Naive thymus-derived CD4-positive, alpha-beta T cell (primary cell): ENCODE results near the gene GOLGA3. TPM values are rescaled to one million over a fixed set of nuclear protein-coding genes. Genes with fewer than 3 reads are reported as not detected.
A peak's percentile ranks its signal among the peaks of the same experiment; 100 is the strongest.

Experiments
- ATAC-seq: fragments of 150-1000 bp; cut with Tn5 transposase; 2 replicates; pipeline ENCODE4 v1.10.0; 2021; ENCODE audit warnings: mild to moderate bottlenecking, moderate library complexity
- CTCF ChIA-PET: fragments of 350-600 bp; sonication (Branson Sonifier 250); formaldehyde crosslinking; loops from one replicate; lab custom pipeline; 2021; ENCODE audit warnings: antibody characterized with exemption; lab: Charles Lee
- POLR2A ChIA-PET: fragments of 350-600 bp; sonication (Branson Sonifier 250); formaldehyde crosslinking; loops from one replicate; lab custom pipeline; 2021; ENCODE audit warnings: antibody characterized with exemption, inconsistent platforms; lab: Charles Lee
- DNase-seq, 9 donors: peaks; one replicate each; pipeline versions ENCODE4 v3.0.0 to v3.0.0-alpha.2; 2020 to 2022; ENCODE audit warnings: mixed read lengths in 1 of 9
- H3K27ac ChIP-seq: one replicate; pipeline ENCODE4 v1.7.0; 2013; ENCODE audit warnings: mild to moderate bottlenecking, low read depth, low read length, moderate library complexity
- H3K27me3 ChIP-seq, 2 donors: one replicate each; pipeline ENCODE4 v1.7.0; 2013; ENCODE audit warnings: low read length in 2 of 2, mild to moderate bottlenecking in 2 of 2, moderate library complexity in 2 of 2; ENCODE audit not compliant: control insufficient read depth in 2 of 2, insufficient read depth in 2 of 2
- H3K36me3 ChIP-seq, 3 experiments: 1 replicate in 2 of 3; 2 replicates in 1 of 3; pipeline ENCODE4 v1.7.0; 2013; ENCODE audit warnings: low read length in 3 of 3, mild to moderate bottlenecking in 3 of 3, moderate library complexity in 1 of 3; ENCODE audit not compliant: insufficient read depth in 3 of 3, control insufficient read depth in 2 of 3
- H3K4me1 ChIP-seq, 2 donors: one replicate each; pipeline ENCODE4 v1.7.0; 2013; ENCODE audit warnings: low read length in 2 of 2, mild to moderate bottlenecking in 2 of 2, moderate library complexity in 1 of 2; ENCODE audit not compliant: control insufficient read depth in 2 of 2, insufficient read depth in 2 of 2
- H3K4me3 ChIP-seq: 2 replicates; pipeline ENCODE4 v1.7.0; 2013; ENCODE audit warnings: mild to moderate bottlenecking, low read length
- H3K9me3 ChIP-seq, 3 experiments: 1 replicate in 2 of 3; 2 replicates in 1 of 3; pipeline ENCODE4 v1.7.0; 2013; ENCODE audit warnings: low read length in 3 of 3; ENCODE audit not compliant: control insufficient read depth in 2 of 3
- H3K27ac Mint-ChIP-seq, 9 donors: one replicate each; pipeline ENCODE4 v1.8.0; 2020 to 2022; ENCODE audit warnings: mixed read lengths in 9 of 9, mild to moderate bottlenecking in 8 of 9, moderate library complexity in 5 of 9, inconsistent platforms in 2 of 9
- H3K27me3 Mint-ChIP-seq, 5 donors: one replicate each; pipeline ENCODE4 v1.8.0; 2021 to 2022; ENCODE audit warnings: mixed read lengths in 5 of 5, mild to moderate bottlenecking in 1 of 5
- H3K36me3 Mint-ChIP-seq, 5 donors: one replicate each; pipeline ENCODE4 v1.8.0; 2020 to 2022; ENCODE audit warnings: mixed read lengths in 5 of 5, mild to moderate bottlenecking in 3 of 5, inconsistent platforms in 1 of 5
- H3K4me1 Mint-ChIP-seq, 7 donors: one replicate each; pipeline ENCODE4 v1.8.0; 2020 to 2022; ENCODE audit warnings: mixed read lengths in 7 of 7, mild to moderate bottlenecking in 3 of 7, inconsistent platforms in 1 of 7
- H3K4me3 Mint-ChIP-seq, 10 donors: one replicate each; pipeline ENCODE4 v1.8.0; 2020 to 2022; ENCODE audit warnings: mild to moderate bottlenecking in 10 of 10, mixed read lengths in 10 of 10, moderate library complexity in 6 of 10, inconsistent platforms in 2 of 10
- H3K9me3 Mint-ChIP-seq, 11 donors: one replicate each; pipeline ENCODE4 v1.8.0; 2020 to 2022; ENCODE audit warnings: mixed read lengths in 11 of 11, mild to moderate bottlenecking in 4 of 11, inconsistent platforms in 1 of 11, moderate library complexity in 1 of 11
- intact Hi-C, 2 donors: fragments of 100-400 bp; cut with micrococcal nuclease; formaldehyde crosslinking; loops; one replicate each; pipeline ENCODE4 v1.15.1; 2023
- polyA plus RNA-seq, 2 donors: library from polyadenylated mRNA; unstranded; fragments of 300-500 nt; fragmentation: Illumina TruSeq; gene quantifications; one replicate each; pipeline ENCODE4 v1.2.3, GENCODE V29; 2021
- total RNA-seq, 6 experiments: library from RNA in 5 of 6; stranded (reverse) in 5 of 6; gene quantifications; 1 replicate in 5 of 6; 2 replicates in 1 of 6; pipeline ENCODE4 v1.2.3 and lab custom pipeline; 2021 to 2026

GOLGA3 gene
- total and polyA plus RNA-seq, 7 experiments from 2014 or later = 11.7 to 65.7 (median 52.1) TPM

- Mint-ChIP-seq H3K27ac (no peak overlapping the region), H3K36me3 (peaks cover 17 to 73% (median 30%) of the 10 kb centered on the region in 5 donors), H3K4me3 (no peak overlapping the region), H3K9me3 (peaks cover 0 to 3% (median 0%) of the 10 kb centered on the region in 11 donors), H3K4me1 (peaks cover 4 to 15% (median 10%) of the 10 kb centered on the region in 7 donors), H3K27me3 (no peaks in the 10 kb centered on the region)
- no peak overlapping the region for H3K4me3 ChIP-seq
- H3K27me3 ChIP-seq = no peaks in the 10 kb centered on the region
- H3K27ac ChIP-seq = no peak overlapping the region
- intact Hi-C loops = no loop called here
- no peak for DNase-seq
- H3K4me1 ChIP-seq = peaks cover 0 to 6% of the 10 kb centered on the region in 2 donors
- peaks cover 19 to 96% (median 41%) of the 10 kb centered on the region in 3 experiments for H3K36me3 ChIP-seq
- ChIA-PET CTCF (interaction anchor here (0.9 kb wide), 1 partner anchor 25 kb away, joined by 3 read pairs; no protein-coding TSS in a partner anchor), POLR2A (interaction anchor here (0.5 kb wide), 1 partner anchor 11 kb away, joined by 3 read pairs; no protein-coding TSS in a partner anchor)
- no peak for ATAC-seq
- no peaks in the 10 kb centered on the region for H3K9me3 ChIP-seq
Observed at GRCh38 chr12:132739600-132740312, 88.9 kb downstream of the GOLGA3 start.

- no peaks in the 10 kb centered on the region for H3K4me1 ChIP-seq
- intact Hi-C loops = no loop called here
- H3K4me1 Mint-ChIP-seq = peaks cover 0 to 6% (median 0%) of the 10 kb centered on the region in 7 donors
- ChIA-PET POLR2A (no interaction called here), CTCF (no interaction called here)
- no peaks in the 10 kb centered on the region for H3K9me3 ChIP-seq
- H3K27me3 ChIP-seq = no peaks in the 10 kb centered on the region
- H3K27ac Mint-ChIP-seq = no peak overlapping the region
- H3K36me3 ChIP-seq = peaks cover 25 to 97% (median 35%) of the 10 kb centered on the region in 3 experiments
- no peaks in the 10 kb centered on the region for H3K27me3 Mint-ChIP-seq
- ATAC-seq = no peak
- H3K27ac ChIP-seq = no peak overlapping the region
- no peaks in the 10 kb centered on the region for H3K9me3 Mint-ChIP-seq
- H3K4me3 ChIP-seq = no peak overlapping the region
- no peak for DNase-seq
- peaks cover 22 to 76% (median 27%) of the 10 kb centered on the region in 5 donors for H3K36me3 Mint-ChIP-seq
- H3K4me3 Mint-ChIP-seq = no peak overlapping the region
Observed at GRCh38 chr12:132736913-132737312, 91.8 kb downstream of the GOLGA3 start.

DNA sequence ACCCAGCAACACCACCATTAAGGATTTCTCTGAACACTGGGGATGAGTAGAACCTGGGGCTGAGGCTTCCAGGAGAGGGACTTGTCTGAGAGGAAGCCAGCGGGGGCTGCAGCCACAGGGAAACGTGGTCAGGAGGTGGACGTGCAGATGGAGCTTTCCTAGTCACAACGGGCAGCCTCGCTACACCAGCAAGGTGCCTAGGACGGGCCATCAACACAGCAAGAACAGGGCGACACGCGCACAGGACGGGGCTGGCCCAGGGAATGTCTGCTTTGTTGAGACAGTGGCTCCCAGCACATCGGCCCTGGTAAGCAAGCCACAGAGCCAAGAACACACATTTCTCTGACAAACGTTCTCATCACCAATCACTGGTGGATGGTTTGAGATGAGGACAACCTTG lies 92.3 kb downstream of the GOLGA3 start:
- H3K27me3 Mint-ChIP-seq = no peaks in the 10 kb centered on the region
- Histone ChIP-seq H3K27ac (no peak overlapping the region), H3K36me3 (peaks cover 25 to 97% (median 39%) of the 10 kb centered on the region in 3 experiments), H3K9me3 (no peaks in the 10 kb centered on the region), H3K27me3 (no peaks in the 10 kb centered on the region), H3K4me1 (no peaks in the 10 kb centered on the region), H3K4me3 (no peak overlapping the region)
- DNase-seq (no peak), ATAC-seq (no peak)
- H3K27ac Mint-ChIP-seq = no peak overlapping the region
- intact Hi-C loops = no loop called here
- no peak overlapping the region for H3K4me3 Mint-ChIP-seq
- peaks cover 25 to 76% (median 31%) of the 10 kb centered on the region in 5 donors for H3K36me3 Mint-ChIP-seq
- H3K9me3 Mint-ChIP-seq = peaks cover 0 to 3% (median 0%) of the 10 kb centered on the region in 11 donors
- CTCF ChIA-PET = no interaction called here
- POLR2A ChIA-PET = no interaction called here
- H3K4me1 Mint-ChIP-seq = peaks cover 0 to 6% (median 0%) of the 10 kb centered on the region in 7 donors

DNA sequence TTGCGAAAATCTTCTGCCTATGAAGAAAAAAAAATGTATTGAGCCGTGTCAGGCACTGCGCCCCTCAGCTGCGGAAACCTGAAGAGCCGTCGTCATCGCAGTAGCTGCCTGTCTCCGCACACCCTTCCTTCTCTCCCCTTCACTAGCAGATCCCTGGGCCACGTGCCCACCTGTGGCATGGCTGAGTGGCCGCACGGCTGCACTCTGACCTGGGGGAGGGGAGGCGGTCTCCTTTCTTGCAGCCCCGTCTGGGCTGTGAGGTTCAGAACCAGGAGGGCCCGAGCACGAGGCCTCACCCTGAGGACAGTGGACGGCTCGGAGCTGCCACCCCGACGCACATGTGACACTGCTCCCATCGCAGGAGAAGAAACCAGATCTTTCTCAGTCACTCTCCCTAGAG lies 93.2 kb downstream of the GOLGA3 start:
- Mint-ChIP-seq H3K4me1 (peaks cover 0 to 8% (median 0%) of the 10 kb centered on the region in 7 donors), H3K27me3 (no peaks in the 10 kb centered on the region), H3K27ac (no peak overlapping the region), H3K4me3 (no peak overlapping the region), H3K9me3 (peaks cover 0 to 3% (median 0%) of the 10 kb centered on the region in 11 donors), H3K36me3 (peaks cover 25 to 71% (median 35%) of the 10 kb centered on the region in 5 donors)
- ChIA-PET CTCF (no interaction called here), POLR2A (interaction anchor here (0.5 kb wide), 1 partner anchor 14 kb away, joined by 4 read pairs; no protein-coding TSS in a partner anchor)
- DNase-seq (no peak), ATAC-seq (no peak)
- H3K36me3 ChIP-seq = peaks cover 25 to 97% (median 37%) of the 10 kb centered on the region in 3 experiments
- no peaks in the 10 kb centered on the region for H3K27me3 ChIP-seq
- intact Hi-C loops = no loop called here
- no peaks in the 10 kb centered on the region for H3K9me3 ChIP-seq
- no peak overlapping the region for H3K4me3 ChIP-seq
- no peak overlapping the region for H3K27ac ChIP-seq
- H3K4me1 ChIP-seq = no peaks in the 10 kb centered on the region

GRCh38 chr12:132734206-132734605 lies 94.5 kb downstream of the GOLGA3 start:
- Histone ChIP-seq H3K36me3 (peaks cover 21 to 94% (median 26%) of the 10 kb centered on the region in 3 experiments), H3K4me3 (no peak overlapping the region), H3K9me3 (no peaks in the 10 kb centered on the region), H3K27me3 (no peaks in the 10 kb centered on the region), H3K4me1 (no peaks in the 10 kb centered on the region), H3K27ac (no peak overlapping the region)
- ChIA-PET POLR2A (no interaction called here), CTCF (no interaction called here)
- no peak for DNase-seq
- Mint-ChIP-seq H3K9me3 (peaks cover 0 to 3% (median 0%) of the 10 kb centered on the region in 11 donors), H3K36me3 (peaks cover 22 to 64% (median 44%) of the 10 kb centered on the region in 5 donors), H3K27ac (no peak overlapping the region), H3K27me3 (no peaks in the 10 kb centered on the region), H3K4me1 (peaks cover 0 to 15% (median 5%) of the 10 kb centered on the region in 7 donors), H3K4me3 (no peak overlapping the region)
- intact Hi-C loops = no loop called here
- ATAC-seq = no peak

DNA sequence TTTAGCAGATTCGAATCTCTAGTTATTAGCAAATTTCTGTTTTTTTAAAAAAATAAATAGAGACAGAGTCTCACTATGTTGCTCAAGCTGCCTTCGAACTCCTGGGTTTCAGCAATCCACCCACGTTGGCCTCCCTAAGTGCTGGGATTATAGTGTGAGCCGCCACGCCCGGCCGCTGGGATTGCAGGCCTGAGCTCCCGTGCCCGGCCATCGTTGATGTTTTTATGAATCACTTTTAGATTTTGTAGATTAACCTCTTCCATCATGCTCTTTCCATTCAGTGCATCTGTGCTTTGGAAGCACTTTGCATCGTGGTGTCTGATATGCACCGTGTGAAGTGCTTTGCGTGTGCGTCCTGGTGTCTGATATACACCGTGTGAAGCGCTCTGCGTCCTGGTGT lies 97.1 kb downstream of the GOLGA3 start:
- peaks cover 16 to 94% (median 33%) of the 10 kb centered on the region in 3 experiments for H3K36me3 ChIP-seq
- no peak overlapping the region for H3K27ac ChIP-seq
- no peak overlapping the region for H3K4me3 ChIP-seq
- ATAC-seq (no peak), DNase-seq (no peak)
- H3K9me3 ChIP-seq = no peaks in the 10 kb centered on the region
- no peaks in the 10 kb centered on the region for H3K4me1 ChIP-seq
- Mint-ChIP-seq H3K27ac (peak overlapping the region in 1 of 9 donors; percentile 0), H3K9me3 (peaks cover 0 to 3% (median 0%) of the 10 kb centered on the region in 11 donors), H3K4me1 (peaks cover 0 to 15% (median 5%) of the 10 kb centered on the region in 7 donors), H3K27me3 (no peaks in the 10 kb centered on the region), H3K36me3 (peaks cover 22 to 71% (median 44%) of the 10 kb centered on the region in 5 donors), H3K4me3 (peak overlapping the region in 1 of 10 donors; percentile 0)
- CTCF ChIA-PET = no interaction called here
- intact Hi-C loops = no loop called here
- H3K27me3 ChIP-seq = no peaks in the 10 kb centered on the region
- POLR2A ChIA-PET = no interaction called here
